IMR-90 (cell line): Measurements from ENCODE around the gene PHF21A.

Source experiments
- BHLHE40 ChIP-seq: fragments of 150-350 bp; IDR thresholded peaks from 2 replicates; pipeline ENCODE4 v1.6.1; 2016; ENCODE audit warnings: mild to moderate bottlenecking, low read depth, low read length
- CEBPB ChIP-seq: IDR thresholded peaks from 2 replicates; pipeline ENCODE4 v1.6.1; 2012; ENCODE audit warnings: low read depth, low read length, improper control_type of control experiment
- CTCF ChIP-seq: conservative IDR thresholded peaks from 2 replicates; pipeline ENCODE4 v1.5.1; 2012; ENCODE audit warnings: mild to moderate bottlenecking, low read depth, low read length, improper control_type of control experiment
- FOS ChIP-seq: fragments of 150-350 bp; IDR thresholded peaks from 2 replicates; pipeline ENCODE4 v1.6.1; 2016; ENCODE audit warnings: low read depth, low read length
- MAZ ChIP-seq: IDR thresholded peaks from 2 replicates; pipeline ENCODE4 v1.6.1; 2012; ENCODE audit warnings: low read depth, mild to moderate bottlenecking, low read length, improper control_type of control experiment, moderate library complexity, borderline replicate concordance
- MXI1 ChIP-seq: IDR thresholded peaks from 2 replicates; pipeline ENCODE4 v1.6.1; 2012; ENCODE audit warnings: low read depth, mild to moderate bottlenecking, low read length, moderate library complexity, borderline replicate concordance
- NFE2L2 ChIP-seq: fragments of 150-350 bp; IDR thresholded peaks from 2 replicates; pipeline ENCODE4 v1.6.1; 2016; ENCODE audit warnings: low read depth, mild to moderate bottlenecking, low read length
- POLR2A ChIP-seq: IDR thresholded peaks from 2 replicates; pipeline ENCODE4 v1.6.1; 2012; ENCODE audit warnings: mild to moderate bottlenecking, low read depth, low read length
- RAD21 ChIP-seq: IDR thresholded peaks from 2 replicates; pipeline ENCODE4 v1.6.1; 2012; ENCODE audit warnings: low read length, improper control_type of control experiment
- RCOR1 ChIP-seq: IDR thresholded peaks from 2 replicates; pipeline ENCODE4 v1.6.1; 2012; ENCODE audit warnings: mild to moderate bottlenecking, low read length, improper control_type of control experiment; ENCODE audit not compliant: insufficient replicate concordance
- RFX5 ChIP-seq: IDR thresholded peaks from 2 replicates; pipeline ENCODE4 v1.8.0; 2012; ENCODE audit warnings: low read depth, mild to moderate bottlenecking, low read length, moderate library complexity
- SMC3 ChIP-seq: fragments of 150-350 bp; IDR thresholded peaks from 2 replicates; pipeline ENCODE4 v1.6.1; 2016; ENCODE audit warnings: low read depth, mild to moderate bottlenecking, antibody characterized with exemption, low read length, moderate library complexity
- TF ChIP-seq, protein P1 (sequence below): fragments of 150-350 bp; IDR thresholded peaks from 2 replicates; pipeline ENCODE4 v1.6.1; 2017; ENCODE audit warnings: mild to moderate bottlenecking, antibody characterized with exemption, low read length, low read depth
- TF ChIP-seq, protein P2 (sequence below): fragments of 150-350 bp; IDR thresholded peaks from 2 replicates; pipeline ENCODE4 v1.6.1; 2016; ENCODE audit warnings: low read depth, mild to moderate bottlenecking, low read length, moderate library complexity, borderline replicate concordance

DNA sequence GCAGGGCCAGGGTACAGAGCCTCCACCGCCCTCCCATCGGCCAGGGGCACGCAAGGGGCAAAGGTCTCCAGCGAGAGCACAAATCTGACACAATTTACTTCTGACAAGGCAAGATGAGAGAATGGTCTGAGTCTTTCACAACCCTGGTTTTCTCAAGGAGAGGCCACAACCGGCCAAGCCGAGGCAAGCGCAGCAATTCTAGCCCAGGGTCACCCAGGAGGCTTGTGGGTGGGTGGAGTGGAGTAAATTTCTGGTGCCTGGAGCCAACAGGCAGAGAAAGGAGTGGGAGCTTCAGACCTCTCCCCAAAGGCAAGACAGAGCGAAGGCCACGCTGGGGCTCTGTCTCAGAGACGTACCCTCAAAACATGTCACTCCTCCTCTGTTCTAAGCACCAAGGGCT is 189.5 kb downstream of the PHF21A start:
- TF ChIP-seq RAD21 (no peak), BHLHE40 (no peak), CTCF (no peak), RCOR1 (no peak), MXI1 (no peak), POLR2A (no peak), CEBPB (no peak), NFE2L2 (no peak), MAZ (no peak), RFX5 (no peak), SMC3 (no peak), FOS (no peak)
- TF ChIP-seq, protein P1, sequence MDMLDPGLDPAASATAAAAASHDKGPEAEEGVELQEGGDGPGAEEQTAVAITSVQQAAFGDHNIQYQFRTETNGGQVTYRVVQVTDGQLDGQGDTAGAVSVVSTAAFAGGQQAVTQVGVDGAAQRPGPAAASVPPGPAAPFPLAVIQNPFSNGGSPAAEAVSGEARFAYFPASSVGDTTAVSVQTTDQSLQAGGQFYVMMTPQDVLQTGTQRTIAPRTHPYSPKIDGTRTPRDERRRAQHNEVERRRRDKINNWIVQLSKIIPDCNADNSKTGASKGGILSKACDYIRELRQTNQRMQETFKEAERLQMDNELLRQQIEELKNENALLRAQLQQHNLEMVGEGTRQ, result no peak
- TF ChIP-seq, protein P2, sequence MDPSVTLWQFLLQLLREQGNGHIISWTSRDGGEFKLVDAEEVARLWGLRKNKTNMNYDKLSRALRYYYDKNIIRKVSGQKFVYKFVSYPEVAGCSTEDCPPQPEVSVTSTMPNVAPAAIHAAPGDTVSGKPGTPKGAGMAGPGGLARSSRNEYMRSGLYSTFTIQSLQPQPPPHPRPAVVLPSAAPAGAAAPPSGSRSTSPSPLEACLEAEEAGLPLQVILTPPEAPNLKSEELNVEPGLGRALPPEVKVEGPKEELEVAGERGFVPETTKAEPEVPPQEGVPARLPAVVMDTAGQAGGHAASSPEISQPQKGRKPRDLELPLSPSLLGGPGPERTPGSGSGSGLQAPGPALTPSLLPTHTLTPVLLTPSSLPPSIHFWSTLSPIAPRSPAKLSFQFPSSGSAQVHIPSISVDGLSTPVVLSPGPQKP, result no peak
